Osteocyte (in vitro differentiated cells): Measurements from ENCODE around the gene SBK1. TPM values are rescaled to one million over a fixed set of nuclear protein-coding genes. Genes with fewer than 3 reads are reported as not detected.

Source experiments
- DNase-seq: peaks from one replicate; pipeline ENCODE4 v3.0.0; 2021; ENCODE audit warnings: mixed read lengths; ENCODE audit not compliant: unreplicated experiment; ENCODE audit errors: extremely low spot score
- H3K27ac Mint-ChIP-seq: one replicate; pipeline ENCODE4 v1.8.0; 2021; ENCODE audit warnings: mild to moderate bottlenecking, mixed read lengths; ENCODE audit not compliant: unreplicated experiment
- H3K27me3 Mint-ChIP-seq: one replicate; pipeline ENCODE4 v1.8.0; 2021; ENCODE audit warnings: mixed read lengths; ENCODE audit not compliant: unreplicated experiment
- H3K36me3 Mint-ChIP-seq: one replicate; pipeline ENCODE4 v1.8.0; 2021; ENCODE audit warnings: mixed read lengths; ENCODE audit not compliant: unreplicated experiment
- H3K4me1 Mint-ChIP-seq: one replicate; pipeline ENCODE4 v1.8.0; 2021; ENCODE audit warnings: mixed read lengths; ENCODE audit not compliant: unreplicated experiment
- H3K4me3 Mint-ChIP-seq: one replicate; pipeline ENCODE4 v1.8.0; 2021; ENCODE audit warnings: mild to moderate bottlenecking, moderate library complexity, mixed read lengths; ENCODE audit not compliant: unreplicated experiment
- H3K9me3 Mint-ChIP-seq: one replicate; pipeline ENCODE4 v1.8.0; 2021; ENCODE audit warnings: mixed read lengths; ENCODE audit not compliant: unreplicated experiment
- total RNA-seq: library from RNA; stranded (reverse); gene quantifications from 2 replicates; pipeline ENCODE4 v1.2.1, GENCODE V29; 2021
- TF ChIP-seq, protein P1 (sequence below): fragments of 200-600 bp; sonication (generic); IDR thresholded peaks from 2 replicates; pipeline ENCODE4 v1.5.0; 2021; ENCODE audit warnings: antibody characterized with exemption, mild to moderate bottlenecking, moderate library complexity

Gene SBK1
- total RNA-seq, 1 donor from 2014 or later: 5.0 TPM

DNA sequence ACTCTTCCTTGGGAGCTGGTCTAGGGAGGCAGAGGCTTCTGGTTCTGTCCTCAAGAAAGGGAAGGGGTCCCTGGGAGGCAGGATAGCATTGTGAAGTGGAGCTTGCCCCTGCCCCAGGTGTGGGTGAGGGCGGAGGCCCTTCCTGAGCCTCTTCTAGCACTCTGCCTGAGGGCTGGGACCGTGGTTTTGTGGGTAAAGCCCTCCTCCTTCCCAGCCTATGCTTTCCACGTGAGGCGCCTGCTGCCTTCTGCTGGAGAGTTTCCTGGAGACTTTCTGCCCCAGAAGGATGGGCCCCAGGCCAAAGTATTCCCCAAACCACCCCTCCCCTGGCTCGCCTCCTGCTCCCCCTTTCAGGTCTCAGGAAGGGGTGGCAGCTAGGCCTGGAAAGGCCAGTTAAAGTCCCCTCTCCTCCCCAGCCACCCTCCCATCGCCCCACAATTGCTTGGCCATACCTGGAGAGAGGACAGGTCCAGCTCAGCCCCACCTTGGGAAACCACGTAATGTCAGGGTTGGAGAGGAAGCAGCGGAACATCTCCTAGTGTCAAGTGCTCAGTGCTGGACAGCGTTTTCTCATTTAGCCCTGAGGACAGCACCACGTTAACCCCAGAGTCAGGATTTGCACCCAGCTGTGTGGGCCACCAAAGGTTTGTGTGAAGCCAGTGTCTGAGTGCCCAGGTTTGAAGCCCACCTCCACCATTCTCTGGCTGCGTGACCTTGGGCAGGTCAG lies 5.6 kb downstream of the SBK1 start:
- DNase-seq: no peak
- TF ChIP-seq, protein P1, sequence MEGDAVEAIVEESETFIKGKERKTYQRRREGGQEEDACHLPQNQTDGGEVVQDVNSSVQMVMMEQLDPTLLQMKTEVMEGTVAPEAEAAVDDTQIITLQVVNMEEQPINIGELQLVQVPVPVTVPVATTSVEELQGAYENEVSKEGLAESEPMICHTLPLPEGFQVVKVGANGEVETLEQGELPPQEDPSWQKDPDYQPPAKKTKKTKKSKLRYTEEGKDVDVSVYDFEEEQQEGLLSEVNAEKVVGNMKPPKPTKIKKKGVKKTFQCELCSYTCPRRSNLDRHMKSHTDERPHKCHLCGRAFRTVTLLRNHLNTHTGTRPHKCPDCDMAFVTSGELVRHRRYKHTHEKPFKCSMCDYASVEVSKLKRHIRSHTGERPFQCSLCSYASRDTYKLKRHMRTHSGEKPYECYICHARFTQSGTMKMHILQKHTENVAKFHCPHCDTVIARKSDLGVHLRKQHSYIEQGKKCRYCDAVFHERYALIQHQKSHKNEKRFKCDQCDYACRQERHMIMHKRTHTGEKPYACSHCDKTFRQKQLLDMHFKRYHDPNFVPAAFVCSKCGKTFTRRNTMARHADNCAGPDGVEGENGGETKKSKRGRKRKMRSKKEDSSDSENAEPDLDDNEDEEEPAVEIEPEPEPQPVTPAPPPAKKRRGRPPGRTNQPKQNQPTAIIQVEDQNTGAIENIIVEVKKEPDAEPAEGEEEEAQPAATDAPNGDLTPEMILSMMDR: no peak
- Mint-ChIP-seq H3K4me3 (no peak overlapping the region), H3K9me3 (no peaks in the 10 kb centered on the region), H3K27ac (no peak overlapping the region), H3K4me1 (no peaks in the 10 kb centered on the region), H3K27me3 (peaks cover 11% of the 10 kb centered on the region), H3K36me3 (no peaks in the 10 kb centered on the region)

DNA sequence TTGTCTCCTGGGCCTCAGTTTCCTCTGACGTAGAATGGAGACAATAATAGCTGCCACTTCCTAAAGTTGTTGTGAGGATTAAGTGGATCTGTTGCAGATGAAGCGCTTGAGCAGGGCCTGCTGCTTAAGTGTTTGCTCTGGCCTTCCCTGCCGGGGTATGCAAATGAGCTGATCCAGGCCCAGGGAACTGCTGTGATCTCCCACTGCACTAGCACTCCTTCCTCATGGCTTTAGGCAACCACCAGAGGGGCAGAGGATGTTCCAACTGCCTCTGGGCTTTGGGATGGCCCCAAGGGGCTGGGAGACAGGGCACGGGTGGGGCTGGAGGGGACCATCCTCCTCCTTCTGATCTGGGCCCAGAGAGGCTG lies 6.2 kb downstream of the SBK1 start:
- Mint-ChIP-seq H3K27ac (no peak overlapping the region), H3K36me3 (no peaks in the 10 kb centered on the region), H3K9me3 (no peaks in the 10 kb centered on the region), H3K4me1 (no peaks in the 10 kb centered on the region), H3K27me3 (peaks cover 10% of the 10 kb centered on the region), H3K4me3 (no peak overlapping the region)
- TF ChIP-seq, protein P1: no peak
- DNase-seq: no peak

- Mint-ChIP-seq H3K9me3 (no peaks in the 10 kb centered on the region), H3K27me3 (no peaks in the 10 kb centered on the region), H3K4me1 (no peaks in the 10 kb centered on the region), H3K4me3 (no peak overlapping the region), H3K27ac (no peak overlapping the region), H3K36me3 (no peaks in the 10 kb centered on the region)
- TF ChIP-seq, protein P1: no peak
- no peak for DNase-seq
These were observed 8.0 kb downstream of the SBK1 start for GRCh38 chr16:28300327-28300726.

GRCh38 chr16:28301154-28301553 lies 8.8 kb downstream of the SBK1 start:
- TF ChIP-seq, protein P1: no peak
- no peaks in the 10 kb centered on the region for H3K36me3 Mint-ChIP-seq
- no peaks in the 10 kb centered on the region for H3K4me1 Mint-ChIP-seq
- H3K9me3 Mint-ChIP-seq: no peaks in the 10 kb centered on the region
- no peaks in the 10 kb centered on the region for H3K27me3 Mint-ChIP-seq
- H3K27ac Mint-ChIP-seq: no peak overlapping the region
- no peak for DNase-seq
- no peak overlapping the region for H3K4me3 Mint-ChIP-seq

- no peak overlapping the region for H3K27ac Mint-ChIP-seq
These were observed 9.3 kb downstream of the SBK1 start for GRCh38 chr16:28301620-28302019.

More at GRCh38 chr16:28301620-28302019, 9.3 kb downstream of the SBK1 start:
- TF ChIP-seq, protein P1: no peak
- no peak overlapping the region for H3K4me3 Mint-ChIP-seq
- H3K4me1 Mint-ChIP-seq: no peaks in the 10 kb centered on the region
- H3K27me3 Mint-ChIP-seq: peaks cover 2% of the 10 kb centered on the region
- no peaks in the 10 kb centered on the region for H3K36me3 Mint-ChIP-seq
- DNase-seq: no peak
- H3K9me3 Mint-ChIP-seq: no peaks in the 10 kb centered on the region
